Measurements from ENCODE around the gene CLDN19.

DNA sequence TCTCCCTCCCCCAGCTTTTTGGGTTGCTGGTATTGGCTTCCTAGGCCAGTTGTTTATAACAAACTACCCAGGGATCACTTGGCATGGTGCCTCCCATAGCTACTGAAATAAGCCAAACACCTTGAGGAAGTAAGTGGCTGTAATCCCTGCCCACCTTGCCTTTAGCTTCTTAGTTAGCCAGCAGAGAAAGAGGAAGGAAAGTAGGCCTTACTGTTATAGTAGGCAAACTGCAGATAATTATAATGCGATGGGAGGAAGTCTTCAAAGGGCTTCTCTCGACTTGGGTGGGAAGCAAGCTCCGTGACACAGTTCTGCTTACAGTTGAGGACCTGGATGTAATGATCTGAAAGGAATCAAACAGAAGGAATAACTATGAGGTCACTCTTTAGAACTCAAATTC, 18.6 kb upstream of the CLDN19 start:
- TF ChIP-seq, protein P1, sequence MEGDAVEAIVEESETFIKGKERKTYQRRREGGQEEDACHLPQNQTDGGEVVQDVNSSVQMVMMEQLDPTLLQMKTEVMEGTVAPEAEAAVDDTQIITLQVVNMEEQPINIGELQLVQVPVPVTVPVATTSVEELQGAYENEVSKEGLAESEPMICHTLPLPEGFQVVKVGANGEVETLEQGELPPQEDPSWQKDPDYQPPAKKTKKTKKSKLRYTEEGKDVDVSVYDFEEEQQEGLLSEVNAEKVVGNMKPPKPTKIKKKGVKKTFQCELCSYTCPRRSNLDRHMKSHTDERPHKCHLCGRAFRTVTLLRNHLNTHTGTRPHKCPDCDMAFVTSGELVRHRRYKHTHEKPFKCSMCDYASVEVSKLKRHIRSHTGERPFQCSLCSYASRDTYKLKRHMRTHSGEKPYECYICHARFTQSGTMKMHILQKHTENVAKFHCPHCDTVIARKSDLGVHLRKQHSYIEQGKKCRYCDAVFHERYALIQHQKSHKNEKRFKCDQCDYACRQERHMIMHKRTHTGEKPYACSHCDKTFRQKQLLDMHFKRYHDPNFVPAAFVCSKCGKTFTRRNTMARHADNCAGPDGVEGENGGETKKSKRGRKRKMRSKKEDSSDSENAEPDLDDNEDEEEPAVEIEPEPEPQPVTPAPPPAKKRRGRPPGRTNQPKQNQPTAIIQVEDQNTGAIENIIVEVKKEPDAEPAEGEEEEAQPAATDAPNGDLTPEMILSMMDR (IDR thresholded peaks at IDR 0.05; ENCODE audit: low read depth, low read length, poor library complexity, severe bottlenecking), result no peak
- no peak for TF ChIP-seq EZH2phosphoT487 (IDR thresholded peaks at IDR 0.05; ENCODE audit: borderline replicate concordance, low read length)

Measured in DOHH2 (cell line).